CD4-positive, alpha-beta T cell treated with Interleukin-4 for 1 hour (primary cell): ENCODE measurements around the gene NGDN.

ENCODE experiments used
- DNase-seq, 2 donors: peaks; one replicate each; pipeline ENCODE4 v3.0.0-alpha.2; 2020 to 2022

Gene NGDN

DNA sequence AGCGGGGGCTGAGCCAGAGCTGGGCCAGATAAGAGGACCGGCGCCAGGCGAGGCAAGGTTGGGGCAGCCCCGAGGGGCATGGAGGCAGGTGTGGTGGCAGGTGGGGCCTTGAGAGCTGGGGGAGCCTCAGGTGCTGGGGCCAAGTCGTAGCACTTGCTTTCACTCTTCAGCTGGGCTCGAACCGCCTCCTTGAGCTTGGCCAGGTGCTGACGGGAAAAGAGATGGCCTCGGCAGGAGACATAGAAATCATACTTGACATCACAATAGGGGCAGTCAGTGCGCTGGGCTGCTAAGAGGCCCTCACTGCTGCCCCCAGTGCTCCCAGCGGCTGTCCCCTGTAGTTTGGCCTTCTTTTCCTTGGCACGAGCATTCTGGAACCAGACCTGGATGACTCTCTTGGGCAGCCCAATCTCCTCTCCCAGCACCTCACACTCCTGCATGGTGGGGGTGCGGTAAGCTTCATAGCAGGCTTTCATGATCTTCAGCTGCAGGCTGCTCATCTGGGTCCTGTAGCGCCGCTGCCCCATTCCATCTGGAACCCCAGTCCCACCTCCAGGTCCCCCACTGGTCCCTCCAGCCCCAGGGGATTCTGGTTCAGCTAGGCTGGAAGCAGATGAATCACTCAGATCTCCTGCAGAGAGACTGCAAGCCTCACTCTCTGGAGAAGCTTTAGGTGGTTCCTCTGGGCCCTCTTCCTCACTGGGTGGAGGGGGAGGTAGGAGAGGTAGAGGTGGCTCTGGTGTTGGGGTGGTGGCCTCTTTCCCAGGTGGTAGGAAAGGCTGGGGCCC, 53.9 kb downstream of the NGDN start:
- DNase-seq: no peak

DNA sequence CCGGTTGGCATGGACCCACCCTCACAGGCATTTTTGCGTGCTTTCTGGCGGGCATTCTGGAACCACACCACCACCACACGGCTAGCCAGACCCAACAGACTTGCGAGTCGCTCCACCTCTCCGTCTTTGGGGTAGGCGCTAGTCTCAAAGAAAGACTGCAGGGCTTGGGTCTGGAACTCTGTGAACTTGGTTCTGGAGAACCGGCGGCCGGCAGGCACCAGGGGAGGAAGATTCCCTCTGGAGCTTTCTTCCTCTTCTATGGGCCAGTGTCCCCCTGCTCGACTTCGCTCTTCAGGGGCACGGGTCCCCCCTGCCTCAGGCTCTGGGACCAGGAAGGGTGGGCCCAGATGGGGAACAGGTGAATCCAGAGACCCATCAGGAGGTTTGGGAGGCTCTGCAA, 55.5 kb downstream of the NGDN start:
- no peak for DNase-seq

DNA sequence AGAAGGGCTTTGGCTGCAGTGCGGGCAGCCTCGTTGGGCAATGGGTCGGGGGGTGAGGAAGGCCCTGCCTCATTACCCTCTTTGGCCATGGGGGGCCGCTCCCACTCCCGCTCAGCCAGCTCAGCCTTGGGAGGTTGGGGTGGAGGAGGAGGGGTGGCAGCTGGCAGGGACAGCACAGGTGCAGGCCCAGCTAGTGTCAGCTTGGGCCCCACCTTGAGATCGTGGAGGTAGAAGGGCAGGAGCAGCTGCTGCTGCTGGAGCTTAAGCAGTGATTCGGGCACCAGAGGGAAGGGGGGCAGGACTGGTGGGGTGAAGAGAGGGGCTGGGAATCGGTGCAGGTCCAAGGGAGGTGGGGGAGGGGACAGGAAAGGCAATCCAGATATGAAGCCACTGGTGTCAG, 56.1 kb downstream of the NGDN start:
- DNase-seq: no peak
